ENCODE data around the gene FGD3. TPM values are rescaled to one million over a fixed set of nuclear protein-coding genes. Genes with fewer than 3 reads are reported as not detected.

The FGD3 gene
- total and polyA plus RNA-seq, 4 donors, result 1.6 to 6.2 (median 3.6) TPM

GRCh38 chr9:93061260-93061751 is 114.0 kb downstream of the FGD3 start:
- H3K9me3 ChIP-seq (ENCODE audit: control insufficient read depth in 4 of 4, low read length in 3 of 4), result no peaks in the 10 kb centered on the region
- TF ChIP-seq MAX (IDR thresholded peaks at IDR 0.05), result no peak
- no peak for TF ChIP-seq NR2F2 (IDR thresholded peaks at IDR 0.05)
- no peak for TF ChIP-seq RXRA (IDR thresholded peaks at IDR 0.05)
- TF ChIP-seq, protein P1, sequence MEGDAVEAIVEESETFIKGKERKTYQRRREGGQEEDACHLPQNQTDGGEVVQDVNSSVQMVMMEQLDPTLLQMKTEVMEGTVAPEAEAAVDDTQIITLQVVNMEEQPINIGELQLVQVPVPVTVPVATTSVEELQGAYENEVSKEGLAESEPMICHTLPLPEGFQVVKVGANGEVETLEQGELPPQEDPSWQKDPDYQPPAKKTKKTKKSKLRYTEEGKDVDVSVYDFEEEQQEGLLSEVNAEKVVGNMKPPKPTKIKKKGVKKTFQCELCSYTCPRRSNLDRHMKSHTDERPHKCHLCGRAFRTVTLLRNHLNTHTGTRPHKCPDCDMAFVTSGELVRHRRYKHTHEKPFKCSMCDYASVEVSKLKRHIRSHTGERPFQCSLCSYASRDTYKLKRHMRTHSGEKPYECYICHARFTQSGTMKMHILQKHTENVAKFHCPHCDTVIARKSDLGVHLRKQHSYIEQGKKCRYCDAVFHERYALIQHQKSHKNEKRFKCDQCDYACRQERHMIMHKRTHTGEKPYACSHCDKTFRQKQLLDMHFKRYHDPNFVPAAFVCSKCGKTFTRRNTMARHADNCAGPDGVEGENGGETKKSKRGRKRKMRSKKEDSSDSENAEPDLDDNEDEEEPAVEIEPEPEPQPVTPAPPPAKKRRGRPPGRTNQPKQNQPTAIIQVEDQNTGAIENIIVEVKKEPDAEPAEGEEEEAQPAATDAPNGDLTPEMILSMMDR (IDR thresholded peaks at IDR 0.05; ENCODE audit: low read depth, low read length, missing input control), result no peak
- TF ChIP-seq, protein P2, sequence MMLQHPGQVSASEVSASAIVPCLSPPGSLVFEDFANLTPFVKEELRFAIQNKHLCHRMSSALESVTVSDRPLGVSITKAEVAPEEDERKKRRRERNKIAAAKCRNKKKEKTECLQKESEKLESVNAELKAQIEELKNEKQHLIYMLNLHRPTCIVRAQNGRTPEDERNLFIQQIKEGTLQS (IDR thresholded peaks at IDR 0.05), result no peak
- TF ChIP-seq FOXA1 (IDR thresholded peaks at IDR 0.05), result no peak
- peaks cover 9 to 40% (median 30%) of the 10 kb centered on the region in 4 donors for H3K4me1 ChIP-seq (ENCODE audit: control insufficient read depth in 4 of 4, insufficient read depth in 4 of 4, low read length in 3 of 4)
- 60% methylated on average over 4 of the region's 4 CpGs for WGBS
- H3K36me3 ChIP-seq (ENCODE audit: control insufficient read depth in 4 of 4, insufficient read depth in 3 of 4, low read depth in 1 of 4, low read length in 3 of 4), result no peaks in the 10 kb centered on the region
- no peaks in the 10 kb centered on the region for H3K27me3 ChIP-seq (ENCODE audit: control insufficient read depth in 4 of 4, insufficient read depth in 4 of 4, low read length in 3 of 4)
- no peak for DNase-seq (ENCODE audit: low spot score)
- peak overlapping the region in 1 of 2 donors; percentile 3 for H3K9ac ChIP-seq (ENCODE audit: low read depth in 1 of 2, low read length in 2 of 2)
- no peak overlapping the region for H3K4me3 ChIP-seq (ENCODE audit: low read depth in 1 of 3, low read length in 3 of 3)
- peak overlapping the region; percentile 5 to 48 for H3K27ac ChIP-seq (ENCODE audit: low read depth in 1 of 2, low read length in 2 of 2)

GRCh38 chr9:93061791-93062763 is 114.8 kb downstream of the FGD3 start:
- no peaks in the 10 kb centered on the region for H3K27me3 ChIP-seq (ENCODE audit: control insufficient read depth in 4 of 4, insufficient read depth in 4 of 4, low read length in 3 of 4)
- no peak overlapping the region for H3K4me3 ChIP-seq (ENCODE audit: low read depth in 1 of 3, low read length in 3 of 3)
- no peaks in the 10 kb centered on the region for H3K9me3 ChIP-seq (ENCODE audit: control insufficient read depth in 4 of 4, low read length in 3 of 4)
- H3K27ac ChIP-seq (ENCODE audit: low read depth in 1 of 2, low read length in 2 of 2), result peak overlapping the region; percentile 5 to 48
- TF ChIP-seq GABPA (IDR thresholded peaks at IDR 0.05 in 1 of 2, conservative IDR thresholded peaks at IDR 0.05 in 1 of 2) (peak in 1 of 2 donors; percentile 23), RAD21 (IDR thresholded peaks at IDR 0.05) (peak; percentile 37 to 65), TAF1 (conservative IDR thresholded peaks at IDR 0.05) (no peak), JUND (IDR thresholded peaks at IDR 0.05) (peak in 1 of 2 donors; percentile 35), FOXA1 (IDR thresholded peaks at IDR 0.05) (peak; percentile 5), MAX (IDR thresholded peaks at IDR 0.05) (peak; percentile 49), NR2F2 (IDR thresholded peaks at IDR 0.05) (peak; percentile 62), HNF4G (IDR thresholded peaks at IDR 0.05) (peak; percentile 89), HNF4A (conservative IDR thresholded peaks at IDR 0.05) (peak; percentile 94 to 97), FOXA2 (IDR thresholded peaks at IDR 0.05) (peak; percentile 16), RXRA (IDR thresholded peaks at IDR 0.05) (peak; percentile 91 to 93), SP1 (IDR thresholded peaks at IDR 0.05) (peak; percentile 95)
- TF ChIP-seq, protein P2 (IDR thresholded peaks at IDR 0.05), result no peak
- TF ChIP-seq, protein P3, sequence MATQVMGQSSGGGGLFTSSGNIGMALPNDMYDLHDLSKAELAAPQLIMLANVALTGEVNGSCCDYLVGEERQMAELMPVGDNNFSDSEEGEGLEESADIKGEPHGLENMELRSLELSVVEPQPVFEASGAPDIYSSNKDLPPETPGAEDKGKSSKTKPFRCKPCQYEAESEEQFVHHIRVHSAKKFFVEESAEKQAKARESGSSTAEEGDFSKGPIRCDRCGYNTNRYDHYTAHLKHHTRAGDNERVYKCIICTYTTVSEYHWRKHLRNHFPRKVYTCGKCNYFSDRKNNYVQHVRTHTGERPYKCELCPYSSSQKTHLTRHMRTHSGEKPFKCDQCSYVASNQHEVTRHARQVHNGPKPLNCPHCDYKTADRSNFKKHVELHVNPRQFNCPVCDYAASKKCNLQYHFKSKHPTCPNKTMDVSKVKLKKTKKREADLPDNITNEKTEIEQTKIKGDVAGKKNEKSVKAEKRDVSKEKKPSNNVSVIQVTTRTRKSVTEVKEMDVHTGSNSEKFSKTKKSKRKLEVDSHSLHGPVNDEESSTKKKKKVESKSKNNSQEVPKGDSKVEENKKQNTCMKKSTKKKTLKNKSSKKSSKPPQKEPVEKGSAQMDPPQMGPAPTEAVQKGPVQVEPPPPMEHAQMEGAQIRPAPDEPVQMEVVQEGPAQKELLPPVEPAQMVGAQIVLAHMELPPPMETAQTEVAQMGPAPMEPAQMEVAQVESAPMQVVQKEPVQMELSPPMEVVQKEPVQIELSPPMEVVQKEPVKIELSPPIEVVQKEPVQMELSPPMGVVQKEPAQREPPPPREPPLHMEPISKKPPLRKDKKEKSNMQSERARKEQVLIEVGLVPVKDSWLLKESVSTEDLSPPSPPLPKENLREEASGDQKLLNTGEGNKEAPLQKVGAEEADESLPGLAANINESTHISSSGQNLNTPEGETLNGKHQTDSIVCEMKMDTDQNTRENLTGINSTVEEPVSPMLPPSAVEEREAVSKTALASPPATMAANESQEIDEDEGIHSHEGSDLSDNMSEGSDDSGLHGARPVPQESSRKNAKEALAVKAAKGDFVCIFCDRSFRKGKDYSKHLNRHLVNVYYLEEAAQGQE (IDR thresholded peaks at IDR 0.05), result no peak
- TF ChIP-seq, protein P1 (IDR thresholded peaks at IDR 0.05; ENCODE audit: low read depth, low read length, missing input control), result no peak
- H3K36me3 ChIP-seq (ENCODE audit: control insufficient read depth in 4 of 4, insufficient read depth in 3 of 4, low read depth in 1 of 4, low read length in 3 of 4), result no peaks in the 10 kb centered on the region
- peak; percentile 57 for DNase-seq (ENCODE audit: low spot score)
- peaks cover 9 to 40% (median 30%) of the 10 kb centered on the region in 4 donors for H3K4me1 ChIP-seq (ENCODE audit: control insufficient read depth in 4 of 4, insufficient read depth in 4 of 4, low read length in 3 of 4)
- H3K9ac ChIP-seq (ENCODE audit: low read depth in 1 of 2, low read length in 2 of 2), result peak overlapping the region in 1 of 2 donors; percentile 3
- WGBS, result 34% methylated on average over 19 of the region's 19 CpGs

Data from liver (tissue), 9 donors.